Mucosa of descending colon (tissue), 3 donors: Measurements from ENCODE around the gene FLRT2. TPM values are rescaled to one million over a fixed set of nuclear protein-coding genes. Genes with fewer than 3 reads are reported as not detected.

Experiments used
- ATAC-seq: fragments of 200-7000 bp; cut with Tn5 transposase; one replicate; pipeline ENCODE4 v1.9.1; 2020; ENCODE audit warnings: mild to moderate bottlenecking, moderate library complexity
- DNase-seq, 3 donors: peaks; one replicate each; pipeline ENCODE4 v3.0.0-alpha.2; 2020
- H3K36me3 ChIP-seq: fragments of 200-600 bp; one replicate; pipeline ENCODE4 v1.8.0; 2021; ENCODE audit warnings: low read depth, mild to moderate bottlenecking
- H3K4me1 ChIP-seq: fragments of 200-600 bp; one replicate; pipeline ENCODE4 v1.8.0; 2021; ENCODE audit warnings: low read depth, mild to moderate bottlenecking
- H3K4me3 ChIP-seq: fragments of 200-600 bp; one replicate; pipeline ENCODE4 v1.8.0; 2021; ENCODE audit warnings: mild to moderate bottlenecking
- H3K9me3 ChIP-seq: fragments of 200-600 bp; one replicate; pipeline ENCODE4 v1.8.0; 2021; ENCODE audit warnings: mild to moderate bottlenecking
- CTCF ChIP-seq: fragments of 200-600 bp; IDR thresholded peaks from one replicate; pipeline ENCODE4 v1.8.0; 2022; ENCODE audit warnings: antibody characterized with exemption, mild to moderate bottlenecking
- intact Hi-C, 2 donors: fragments of 100-400 bp; cut with DNase I in 1 of 2; cut with micrococcal nuclease in 1 of 2; formaldehyde crosslinking; loops; one replicate each; pipeline versions ENCODE4 v1.11.0 to v1.11.1; 2022; cut with DNase I, micrococcal nuclease
- total RNA-seq, 3 donors: library from RNA; stranded (reverse); fragmentation: NEBNext Ultra II Directional in 2 of 3; extraction: Animal tissue kit (Norgen Biotek cat#: 25700) in 2 of 3; gene quantifications; one replicate each; pipeline versions ENCODE4 v1.2.1 to v1.2.4, GENCODE V29; 2021 to 2023
- donor health status: DM: no; HTN: no; CAD: no; lungs with moderate emphysema.
- donor health status: DM: no; HTN: no; CAD: no.
- donor health status: DM: no; HTN: yes; CAD: no.

FLRT2 gene
- total RNA-seq, 3 donors from 2014 or later = 4.9 to 14.6 (median 7.1) TPM

- intact Hi-C loops = no loop called here
- no peaks in the 10 kb centered on the region for H3K36me3 ChIP-seq
- no peaks in the 10 kb centered on the region for H3K9me3 ChIP-seq
- no peaks in the 10 kb centered on the region for H3K4me1 ChIP-seq
- DNase-seq = no peak
- ATAC-seq = no peak
- no peak for TF ChIP-seq CTCF
- H3K4me3 ChIP-seq = no peak overlapping the region
Observed at GRCh38 chr14:85538636-85539035, 8.7 kb downstream of the FLRT2 start.

- intact Hi-C loops = no loop called here
- ATAC-seq = no peak
Observed at GRCh38 chr14:85539510-85539909, 9.6 kb downstream of the FLRT2 start.

GRCh38 chr14:85542623-85543022, 12.7 kb downstream of the FLRT2 start:
- ATAC-seq = no peak
- Histone ChIP-seq H3K4me3 (no peak overlapping the region), H3K9me3 (no peaks in the 10 kb centered on the region), H3K4me1 (no peaks in the 10 kb centered on the region), H3K36me3 (no peaks in the 10 kb centered on the region)
- no peak for DNase-seq
- no peak for TF ChIP-seq CTCF
- intact Hi-C loops = no loop called here

More at GRCh38 chr14:85539510-85539909, 9.6 kb downstream of the FLRT2 start:
- no peaks in the 10 kb centered on the region for H3K4me1 ChIP-seq
- H3K4me3 ChIP-seq = no peak overlapping the region
- H3K36me3 ChIP-seq = no peaks in the 10 kb centered on the region
- no peaks in the 10 kb centered on the region for H3K9me3 ChIP-seq
- no peak for TF ChIP-seq CTCF
- DNase-seq = no peak

GRCh38 chr14:85545738-85546137, 15.8 kb downstream of the FLRT2 start:
- no peak for DNase-seq
- H3K36me3 ChIP-seq = no peaks in the 10 kb centered on the region
- ATAC-seq = no peak
- no peak for TF ChIP-seq CTCF
- no peak overlapping the region for H3K4me3 ChIP-seq
- H3K9me3 ChIP-seq = no peaks in the 10 kb centered on the region
- intact Hi-C loops = no loop called here
- no peaks in the 10 kb centered on the region for H3K4me1 ChIP-seq

GRCh38 chr14:85546390-85546789, 16.4 kb downstream of the FLRT2 start:
- intact Hi-C loops = no loop called here
- no peak for TF ChIP-seq CTCF
- ATAC-seq = no peak
- DNase-seq = no peak
- H3K4me3 ChIP-seq = no peak overlapping the region
- H3K4me1 ChIP-seq = no peaks in the 10 kb centered on the region
- no peaks in the 10 kb centered on the region for H3K36me3 ChIP-seq
- H3K9me3 ChIP-seq = no peaks in the 10 kb centered on the region

- intact Hi-C loops = no loop called here
- ATAC-seq = no peak
Observed at GRCh38 chr14:85549697-85550096, 19.8 kb downstream of the FLRT2 start.

More at GRCh38 chr14:85549697-85550096, 19.8 kb downstream of the FLRT2 start:
- Histone ChIP-seq H3K4me1 (no peaks in the 10 kb centered on the region), H3K36me3 (no peaks in the 10 kb centered on the region), H3K4me3 (no peak overlapping the region), H3K9me3 (no peaks in the 10 kb centered on the region)
- DNase-seq = no peak
- TF ChIP-seq CTCF = no peak
